ES-I3 (cell line): ENCODE results near the gene FSCN2.

Experiments
- H3K36me3 ChIP-seq: 2 replicates; pipeline ENCODE4 v1.6.1; 2013; ENCODE audit warnings: mild to moderate bottlenecking, low read length, control low read depth, moderate library complexity; ENCODE audit not compliant: insufficient read depth
- H3K4me1 ChIP-seq: 2 replicates; pipeline ENCODE4 v1.6.1; 2013; ENCODE audit warnings: mild to moderate bottlenecking, control low read depth, low read length; ENCODE audit not compliant: insufficient read depth
- H3K9ac ChIP-seq: 2 replicates; pipeline ENCODE4 v1.6.1; 2013; ENCODE audit warnings: low read depth, mild to moderate bottlenecking, low read length, moderate library complexity
- H3K9me3 ChIP-seq: 2 replicates; pipeline ENCODE4 v1.6.1; 2013; ENCODE audit warnings: mild to moderate bottlenecking, low read length, moderate library complexity; ENCODE audit not compliant: control insufficient read depth, insufficient read depth

The FSCN2 gene, protein sequence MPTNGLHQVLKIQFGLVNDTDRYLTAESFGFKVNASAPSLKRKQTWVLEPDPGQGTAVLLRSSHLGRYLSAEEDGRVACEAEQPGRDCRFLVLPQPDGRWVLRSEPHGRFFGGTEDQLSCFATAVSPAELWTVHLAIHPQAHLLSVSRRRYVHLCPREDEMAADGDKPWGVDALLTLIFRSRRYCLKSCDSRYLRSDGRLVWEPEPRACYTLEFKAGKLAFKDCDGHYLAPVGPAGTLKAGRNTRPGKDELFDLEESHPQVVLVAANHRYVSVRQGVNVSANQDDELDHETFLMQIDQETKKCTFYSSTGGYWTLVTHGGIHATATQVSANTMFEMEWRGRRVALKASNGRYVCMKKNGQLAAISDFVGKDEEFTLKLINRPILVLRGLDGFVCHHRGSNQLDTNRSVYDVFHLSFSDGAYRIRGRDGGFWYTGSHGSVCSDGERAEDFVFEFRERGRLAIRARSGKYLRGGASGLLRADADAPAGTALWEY

GRCh38 chr17:81527591-81528383 lies at the start of gene FSCN2:
Gene FSCN2, plus strand, starts transcription at chr17:81528377. Its CDS starts 155 bp downstream, at chr17:81528532.
- Histone ChIP-seq H3K9ac (no peak within 1 kb of the TSS), H3K4me1 (no peaks in the 10 kb centered on the region; the same call in 1 of the 2 replicates), H3K9me3 (no peaks in the 10 kb centered on the region), H3K36me3 (no peaks in the 10 kb centered on the region)

DNA sequence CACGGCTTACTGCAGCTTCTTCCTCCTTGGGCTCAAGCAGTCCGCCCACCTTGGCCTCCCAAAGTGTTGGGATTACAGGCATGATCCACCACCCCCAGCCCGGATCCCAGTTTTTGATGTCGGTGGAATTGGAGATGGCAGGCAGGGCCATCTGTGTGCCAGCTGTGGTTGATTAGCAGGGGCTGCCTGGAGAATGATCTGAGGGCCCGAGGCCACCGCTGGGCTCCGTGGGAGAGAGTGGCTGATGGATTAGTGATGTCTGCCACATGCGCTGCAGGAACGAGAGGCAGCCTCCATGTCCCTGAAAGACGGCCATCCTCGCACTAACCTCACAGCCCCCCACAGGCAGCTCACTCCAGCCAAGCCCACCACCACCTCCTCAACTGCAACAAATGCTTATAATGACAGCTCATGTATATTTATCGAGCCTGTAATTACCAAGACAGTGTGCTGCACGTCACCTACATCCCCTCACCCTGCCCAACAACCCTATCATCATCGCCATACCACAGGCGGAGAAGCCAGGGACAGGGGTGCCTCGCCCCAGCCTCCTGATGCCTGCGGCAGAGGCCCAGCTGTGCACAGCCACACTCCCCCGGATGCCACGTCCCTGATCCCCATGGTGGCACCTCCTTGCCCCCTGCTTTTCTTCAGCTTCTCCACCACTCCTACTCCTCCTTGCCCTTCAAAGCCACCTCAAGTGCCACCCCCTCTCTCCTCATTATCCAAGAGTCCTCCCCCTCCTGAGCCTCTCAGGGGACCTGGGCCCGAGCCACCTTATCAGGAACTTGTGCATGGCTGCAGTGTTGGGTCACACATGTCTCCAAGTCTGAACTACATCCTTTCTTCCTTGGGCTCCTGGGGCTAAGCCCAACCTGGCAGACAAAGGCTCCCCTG lies 48.8 kb upstream of the FSCN2 start:
- H3K9me3 ChIP-seq: no peaks in the 10 kb centered on the region
- H3K36me3 ChIP-seq: no peaks in the 10 kb centered on the region
- no peak overlapping the region for H3K9ac ChIP-seq
- no peaks in the 10 kb centered on the region; the same call in 1 of the 2 replicates for H3K4me1 ChIP-seq

DNA sequence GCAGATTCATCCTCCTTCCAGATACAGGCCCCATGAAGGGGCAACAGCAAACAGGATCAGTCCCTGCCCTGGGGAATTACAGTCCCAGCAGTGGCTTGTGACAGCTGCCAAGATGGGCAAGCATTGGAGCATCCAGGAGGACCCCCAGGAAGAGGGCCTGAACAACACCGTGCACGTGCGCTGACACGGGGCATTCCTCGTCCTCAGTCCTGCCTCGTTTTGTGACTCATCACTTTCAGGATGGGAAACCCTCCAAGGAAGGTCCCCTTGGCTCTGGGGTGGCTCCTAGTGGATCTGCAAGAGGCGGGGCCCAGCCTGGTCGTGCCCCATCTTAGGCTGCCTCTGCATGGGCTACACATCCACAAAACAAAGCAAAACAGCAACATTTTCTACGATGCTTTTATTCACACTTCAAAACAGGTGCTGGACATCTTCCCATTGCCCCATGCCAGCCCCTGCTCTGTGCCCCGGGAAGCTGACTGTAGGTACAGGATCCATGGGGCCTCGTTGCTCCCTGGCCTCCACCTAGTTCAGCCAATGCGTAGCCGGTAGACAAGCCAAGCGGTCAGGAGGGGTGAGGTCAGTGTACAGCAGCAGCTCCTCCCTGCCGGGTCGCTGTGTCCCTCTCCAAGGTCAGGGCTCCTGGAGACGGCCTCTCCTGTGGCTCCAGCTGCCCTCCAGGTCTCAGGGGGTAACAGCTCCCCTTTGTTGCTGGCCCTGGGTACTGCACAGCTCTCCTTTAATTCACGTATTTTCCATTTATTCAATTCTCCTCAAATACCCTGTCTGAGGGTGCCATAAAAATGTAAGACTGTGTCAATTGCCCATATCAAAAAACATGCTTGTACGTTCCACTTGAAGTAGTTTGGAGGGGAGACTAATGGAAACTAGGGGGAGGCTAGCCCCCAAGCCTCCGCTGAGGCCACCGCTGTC lies 47.8 kb upstream of the FSCN2 start:
- H3K9ac ChIP-seq: no peak overlapping the region
- H3K4me1 ChIP-seq: no peaks in the 10 kb centered on the region; the same call in 1 of the 2 replicates
- H3K9me3 ChIP-seq: no peaks in the 10 kb centered on the region
- H3K36me3 ChIP-seq: no peaks in the 10 kb centered on the region

DNA sequence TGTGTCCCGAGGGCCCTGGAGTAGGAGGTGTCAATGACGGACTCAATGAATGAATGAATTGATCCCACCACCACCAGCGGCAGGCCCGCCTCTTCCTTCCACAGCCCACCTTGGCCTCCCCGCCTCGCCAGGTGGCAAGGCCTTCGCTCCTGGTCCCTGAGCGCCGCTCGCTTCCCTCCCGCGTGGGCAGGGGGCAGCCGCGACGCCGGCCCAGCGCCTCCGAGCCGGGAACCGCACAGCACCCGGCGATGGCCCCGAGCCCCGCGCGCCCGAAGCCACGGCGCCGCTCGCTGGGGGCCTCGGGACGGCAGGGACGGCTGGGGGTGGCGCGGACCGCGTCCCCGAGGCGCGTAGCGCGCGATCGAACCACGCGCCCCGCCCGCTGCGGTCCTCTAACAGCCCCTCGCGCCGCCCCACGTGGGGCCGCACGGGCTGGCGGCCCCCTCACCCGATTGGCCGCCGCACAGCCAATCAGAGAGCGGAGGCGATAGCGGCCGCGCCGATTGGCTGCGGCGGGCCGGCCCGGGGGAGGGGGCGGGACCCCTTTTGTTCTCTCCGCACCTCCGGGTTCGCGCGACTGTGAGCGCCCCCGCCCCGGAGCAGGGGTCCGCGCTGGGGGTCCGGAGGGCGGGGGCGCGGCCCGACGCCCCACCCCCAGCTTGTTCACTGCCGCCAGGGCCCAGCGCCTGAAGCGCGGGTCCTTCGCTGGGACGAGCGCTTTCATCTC lies 46.9 kb upstream of the FSCN2 start:
- H3K9ac ChIP-seq: peak overlapping the region; percentile 44; the same call in 1 of the 2 replicates
- peaks cover 2% of the 10 kb centered on the region; the same call in 1 of the 2 replicates for H3K4me1 ChIP-seq
- H3K9me3 ChIP-seq: no peaks in the 10 kb centered on the region
- H3K36me3 ChIP-seq: no peaks in the 10 kb centered on the region

DNA sequence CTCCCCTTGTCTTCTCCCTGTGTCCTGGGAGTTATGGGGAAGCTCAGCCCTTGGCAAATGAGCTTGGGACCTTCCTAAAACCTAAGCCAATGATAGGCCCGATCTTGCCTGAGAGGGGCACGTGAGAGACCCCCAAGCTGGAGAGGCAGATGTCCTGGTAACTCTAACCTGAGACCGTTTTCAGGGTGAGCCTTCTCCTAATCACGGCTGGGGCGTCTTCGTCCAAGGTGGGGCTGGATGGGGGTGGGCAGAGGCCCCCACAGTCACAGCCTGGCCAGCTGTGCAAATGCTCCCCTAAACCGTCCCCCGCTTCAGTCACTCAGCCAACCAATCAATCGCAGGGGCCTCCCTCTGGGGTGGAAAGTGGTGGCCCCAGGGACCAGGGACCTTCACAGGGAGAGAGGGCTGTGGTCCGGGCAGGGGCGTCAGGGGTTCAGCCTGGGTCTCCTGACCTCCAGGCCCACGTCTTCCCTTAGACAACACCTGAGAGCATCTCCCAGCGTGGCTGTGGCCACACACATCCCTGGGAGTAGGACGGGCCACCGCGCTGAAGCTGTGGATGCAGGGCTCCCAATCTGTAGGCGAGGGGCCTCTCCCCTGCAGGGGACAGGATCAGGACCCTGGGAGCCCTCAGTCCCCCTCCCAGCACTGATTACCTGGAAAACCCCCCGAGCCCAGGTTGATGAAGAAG lies 46.2 kb upstream of the FSCN2 start:
- H3K9me3 ChIP-seq: no peaks in the 10 kb centered on the region
- peak overlapping the region; percentile 44; the same call in 1 of the 2 replicates for H3K9ac ChIP-seq
- H3K36me3 ChIP-seq: no peaks in the 10 kb centered on the region
- H3K4me1 ChIP-seq: peaks cover 3% of the 10 kb centered on the region; the same call in 1 of the 2 replicates

GRCh38 chr17:81482673-81483072 lies 45.5 kb upstream of the FSCN2 start:
- H3K9ac ChIP-seq: no peak overlapping the region
- peaks cover 3% of the 10 kb centered on the region; the same call in 1 of the 2 replicates for H3K4me1 ChIP-seq
- H3K9me3 ChIP-seq: no peaks in the 10 kb centered on the region
- H3K36me3 ChIP-seq: no peaks in the 10 kb centered on the region

- Histone ChIP-seq H3K36me3 (no peaks in the 10 kb centered on the region), H3K9ac (peak overlapping the region; percentile 52), H3K9me3 (no peaks in the 10 kb centered on the region), H3K4me1 (peaks cover 3% of the 10 kb centered on the region; the same call in 1 of the 2 replicates)
Measured at GRCh38 chr17:81483085-81483861, 44.9 kb upstream of the FSCN2 start.

DNA sequence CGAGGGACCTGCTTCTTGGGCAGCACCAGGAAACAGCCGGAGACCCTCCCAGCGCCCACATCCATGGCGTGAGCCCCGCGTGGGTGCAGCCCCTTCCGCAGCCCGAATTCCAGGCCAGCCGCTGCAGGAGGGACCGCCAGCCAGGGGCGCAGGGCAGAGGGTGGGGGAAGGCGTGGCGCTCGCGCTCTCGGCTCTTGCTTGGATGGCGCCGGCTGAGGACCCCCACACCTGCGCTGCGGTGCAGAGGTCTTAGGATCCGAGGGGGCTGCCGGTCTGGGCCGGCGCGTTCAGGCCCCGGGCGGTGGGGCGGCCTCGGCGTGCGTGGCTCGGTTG lies 44.3 kb upstream of the FSCN2 start:
- peaks cover 6% of the 10 kb centered on the region; the same call in 1 of the 2 replicates for H3K4me1 ChIP-seq
- peak overlapping the region; percentile 52 for H3K9ac ChIP-seq
- H3K9me3 ChIP-seq: no peaks in the 10 kb centered on the region
- no peaks in the 10 kb centered on the region for H3K36me3 ChIP-seq

DNA sequence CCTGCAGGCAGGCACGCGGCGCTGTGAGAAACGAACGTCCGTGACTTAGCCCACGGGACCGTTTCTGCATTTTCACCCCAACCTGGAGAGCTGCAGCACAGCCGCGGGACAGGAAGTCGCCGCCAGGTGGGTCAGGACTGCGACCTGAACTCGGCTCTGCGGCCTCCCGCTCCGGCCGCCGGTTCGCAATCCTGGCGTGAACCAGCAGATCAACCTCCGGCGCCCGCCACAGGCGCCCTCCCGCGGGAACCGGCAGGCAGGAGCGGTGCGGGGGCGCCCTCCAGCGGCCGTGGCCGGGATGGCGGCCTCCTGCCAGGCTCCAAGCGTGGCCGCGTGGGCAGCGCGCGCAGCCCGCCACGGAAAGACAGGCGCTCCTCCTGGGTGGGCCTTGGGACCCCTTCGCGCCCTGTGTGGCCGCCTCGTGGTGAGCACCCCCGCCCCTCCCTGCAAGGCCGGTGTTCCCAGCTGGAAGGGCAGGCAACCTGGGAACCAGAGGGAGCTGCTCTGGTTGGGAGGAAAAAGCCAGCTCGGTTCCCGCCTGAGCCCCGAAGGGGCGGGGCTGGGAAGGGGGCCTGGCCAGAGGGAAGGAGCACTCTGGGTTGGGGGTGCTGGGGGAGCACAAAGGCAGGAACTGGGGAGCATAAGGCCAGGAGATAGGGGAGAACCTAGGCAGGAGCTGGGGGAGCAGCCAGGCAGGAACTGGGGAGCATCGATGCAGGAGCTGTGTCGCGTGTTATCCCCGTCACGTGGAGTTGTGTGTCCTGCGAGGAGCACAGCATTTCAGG lies 43.8 kb upstream of the FSCN2 start:
- Histone ChIP-seq H3K9ac (peak overlapping the region; percentile 52), H3K36me3 (no peaks in the 10 kb centered on the region), H3K9me3 (no peaks in the 10 kb centered on the region), H3K4me1 (peaks cover 10% of the 10 kb centered on the region; the same call in 1 of the 2 replicates)

DNA sequence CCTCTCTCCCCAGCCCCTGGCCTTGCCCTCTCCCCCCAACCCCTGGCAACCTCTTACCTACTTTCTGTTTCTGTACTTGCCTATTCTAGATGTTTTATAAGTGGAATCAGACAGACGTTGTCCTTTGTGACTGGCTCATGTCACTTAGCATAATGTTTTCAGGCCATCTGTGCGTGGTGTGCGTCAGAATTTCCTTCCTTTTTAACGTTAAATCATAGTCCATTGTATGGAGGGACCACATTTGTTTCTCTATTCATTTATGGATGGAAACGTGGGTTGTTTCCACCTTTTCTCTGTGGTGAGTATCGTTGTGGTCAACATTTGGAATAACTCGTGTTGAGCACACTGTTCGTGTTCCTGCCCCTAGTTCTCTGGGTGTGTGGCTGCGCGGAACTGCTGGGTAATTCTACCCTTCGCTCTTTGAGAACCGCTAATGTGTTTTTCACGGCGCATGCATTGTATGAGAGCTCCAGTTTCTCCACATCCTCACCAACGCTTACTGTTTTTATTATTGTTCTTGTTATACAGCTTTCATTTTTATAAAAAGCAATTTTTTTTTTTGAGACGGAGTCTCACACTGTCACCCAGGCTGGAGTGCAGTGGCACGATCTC lies 41.9 kb upstream of the FSCN2 start:
- H3K9me3 ChIP-seq: no peaks in the 10 kb centered on the region
- no peaks in the 10 kb centered on the region for H3K36me3 ChIP-seq
- H3K4me1 ChIP-seq: peaks cover 24% of the 10 kb centered on the region; the same call in 1 of the 2 replicates
- no peak overlapping the region for H3K9ac ChIP-seq

- Histone ChIP-seq H3K9ac (peak overlapping the region; percentile 79; the same call in 1 of the 2 replicates), H3K36me3 (no peaks in the 10 kb centered on the region), H3K9me3 (no peaks in the 10 kb centered on the region), H3K4me1 (peaks cover 28% of the 10 kb centered on the region; the same call in 1 of the 2 replicates)
Measured at GRCh38 chr17:81487089-81487486, 41.1 kb upstream of the FSCN2 start.
